ENCODE measurements around the gene VPS37D.
"Not testable (repeated sequence)": the region's sequence is repeated elsewhere in the genome, so short reads cannot be mapped to it uniquely, and the experiment has no call there.

Gene VPS37D

GRCh38 chr7:73635428-73636200 lies 32.0 kb upstream of the VPS37D start:
- no peak for DNase-seq (ENCODE audit: low spot score in 2 of 2)
- Mint-ChIP-seq H3K4me1 (no peaks in the 10 kb centered on the region), H3K36me3 (no peaks in the 10 kb centered on the region), H3K9me3 (no peaks in the 10 kb centered on the region), H3K27ac (no peak overlapping the region), H3K4me3 (no peak overlapping the region)
- ATAC-seq: no peak

- H3K4me3 Mint-ChIP-seq: no peak overlapping the region
- H3K36me3 Mint-ChIP-seq: no peaks in the 10 kb centered on the region
- H3K4me1 Mint-ChIP-seq: no peaks in the 10 kb centered on the region
Measured at GRCh38 chr7:73638911-73639310, 28.7 kb upstream of the VPS37D start.

GRCh38 chr7:73642834-73643233 lies 24.8 kb upstream of the VPS37D start:
- Mint-ChIP-seq H3K9me3 (peaks cover 2% of the 10 kb centered on the region), H3K36me3 (no peaks in the 10 kb centered on the region), H3K4me1 (no peaks in the 10 kb centered on the region), H3K4me3 (no peak overlapping the region), H3K27ac (no peak overlapping the region)
- DNase-seq (ENCODE audit: low spot score in 2 of 2): no peak
- no peak for ATAC-seq

More at GRCh38 chr7:73638911-73639310, 28.7 kb upstream of the VPS37D start:
- H3K27ac Mint-ChIP-seq: no peak overlapping the region
- no peak for ATAC-seq
- peaks cover 2% of the 10 kb centered on the region for H3K9me3 Mint-ChIP-seq
- no peak for DNase-seq (ENCODE audit: low spot score in 2 of 2)

- ATAC-seq (no peak), DNase-seq (ENCODE audit: low spot score in 2 of 2) (no peak)
- no peak overlapping the region for H3K27ac Mint-ChIP-seq
- H3K9me3 Mint-ChIP-seq: peaks cover 2% of the 10 kb centered on the region
- H3K36me3 Mint-ChIP-seq: no peaks in the 10 kb centered on the region
- H3K4me3 Mint-ChIP-seq: no peak overlapping the region
- peaks cover 19% of the 10 kb centered on the region for H3K4me1 Mint-ChIP-seq
Measured at GRCh38 chr7:73644688-73645286, 22.8 kb upstream of the VPS37D start.

GRCh38 chr7:73645643-73646174 lies 21.9 kb upstream of the VPS37D start:
- DNase-seq (ENCODE audit: low spot score in 2 of 2) (no peak), ATAC-seq (no peak)
- Mint-ChIP-seq H3K9me3 (peaks cover 2% of the 10 kb centered on the region), H3K36me3 (no peaks in the 10 kb centered on the region), H3K27ac (no peak overlapping the region), H3K4me1 (peaks cover 19% of the 10 kb centered on the region), H3K4me3 (no peak overlapping the region)

GRCh38 chr7:73646785-73647724 lies 20.6 kb upstream of the VPS37D start:
- Mint-ChIP-seq H3K9me3 (no peaks in the 10 kb centered on the region), H3K4me3 (peak overlapping the region; percentile 60), H3K27ac (no peak overlapping the region), H3K4me1 (peaks cover 19% of the 10 kb centered on the region), H3K36me3 (no peaks in the 10 kb centered on the region)
- ATAC-seq (no peak), DNase-seq (ENCODE audit: low spot score in 2 of 2) (no peak)

- Mint-ChIP-seq H3K27ac (no peak overlapping the region), H3K4me3 (peak overlapping the region; percentile 60), H3K36me3 (no peaks in the 10 kb centered on the region), H3K9me3 (no peaks in the 10 kb centered on the region), H3K4me1 (peaks cover 19% of the 10 kb centered on the region)
- DNase-seq (ENCODE audit: low spot score in 2 of 2) (peak in 1 of 2 donors; percentile 14), ATAC-seq (peak; percentile 77)
Measured at GRCh38 chr7:73647725-73648592, 19.7 kb upstream of the VPS37D start.

GRCh38 chr7:73648593-73649332 lies 18.9 kb upstream of the VPS37D start:
- Mint-ChIP-seq H3K9me3 (no peaks in the 10 kb centered on the region), H3K36me3 (no peaks in the 10 kb centered on the region), H3K27ac (no peak overlapping the region), H3K4me1 (peaks cover 19% of the 10 kb centered on the region), H3K4me3 (peak overlapping the region; percentile 60)
- DNase-seq (ENCODE audit: low spot score in 2 of 2) (no peak), ATAC-seq (no peak)

- Mint-ChIP-seq H3K36me3 (no peaks in the 10 kb centered on the region), H3K4me3 (no peak overlapping the region)
- no peak for DNase-seq (ENCODE audit: low spot score in 2 of 2)
Measured at GRCh38 chr7:73649576-73649975, 18.1 kb upstream of the VPS37D start.

GRCh38 chr7:73650524-73650923 lies 17.1 kb upstream of the VPS37D start:
- Mint-ChIP-seq H3K27ac (no peak overlapping the region), H3K4me1 (peaks cover 19% of the 10 kb centered on the region), H3K36me3 (no peaks in the 10 kb centered on the region), H3K9me3 (no peaks in the 10 kb centered on the region), H3K4me3 (no peak overlapping the region)
- no peak for ATAC-seq
- DNase-seq (ENCODE audit: low spot score in 2 of 2): no peak

More at GRCh38 chr7:73649576-73649975, 18.1 kb upstream of the VPS37D start:
- H3K4me1 Mint-ChIP-seq: peaks cover 19% of the 10 kb centered on the region
- no peak for ATAC-seq
- no peaks in the 10 kb centered on the region for H3K9me3 Mint-ChIP-seq
- no peak overlapping the region for H3K27ac Mint-ChIP-seq

- no peak overlapping the region for H3K4me3 Mint-ChIP-seq
- peaks cover 19% of the 10 kb centered on the region for H3K4me1 Mint-ChIP-seq
- ATAC-seq (no peak), DNase-seq (ENCODE audit: low spot score in 2 of 2) (no peak)
- H3K36me3 Mint-ChIP-seq: no peaks in the 10 kb centered on the region
- no peaks in the 10 kb centered on the region for H3K9me3 Mint-ChIP-seq
- no peak overlapping the region for H3K27ac Mint-ChIP-seq
Measured at GRCh38 chr7:73652541-73652949, 15.1 kb upstream of the VPS37D start.

- H3K4me3 Mint-ChIP-seq; ATAC-seq; H3K36me3 Mint-ChIP-seq; H3K9me3 Mint-ChIP-seq; DNase-seq (ENCODE audit: low spot score in 2 of 2); H3K4me1 Mint-ChIP-seq; H3K27ac Mint-ChIP-seq: not testable (repeated sequence)
Measured at GRCh38 chr7:73655309-73655708, 12.3 kb upstream of the VPS37D start.

- H3K36me3 Mint-ChIP-seq: no peaks in the 10 kb centered on the region
- H3K4me1 Mint-ChIP-seq: peaks cover 6% of the 10 kb centered on the region
- DNase-seq (ENCODE audit: low spot score in 2 of 2) (no peak), ATAC-seq (no peak)
- H3K4me3 Mint-ChIP-seq: no peak overlapping the region
- no peak overlapping the region for H3K27ac Mint-ChIP-seq
- no peaks in the 10 kb centered on the region for H3K9me3 Mint-ChIP-seq
Measured at GRCh38 chr7:73659983-73660382, 7.6 kb upstream of the VPS37D start.

GRCh38 chr7:73660594-73660993 lies 7.0 kb upstream of the VPS37D start:
- not testable (repeated sequence) for DNase-seq (ENCODE audit: low spot score in 2 of 2); H3K4me1 Mint-ChIP-seq; H3K27ac Mint-ChIP-seq; H3K36me3 Mint-ChIP-seq; ATAC-seq; H3K4me3 Mint-ChIP-seq; H3K9me3 Mint-ChIP-seq

Data from stimulated activated effector memory CD8-positive, alpha-beta T cell treated with anti-CD3 and anti-CD28 coated beads, Interleukin-12 subunit alpha, Interleukin-12 subunit beta, amount 100 ng/mL, for 72 hours (primary cell).